H9 (cell line): ENCODE data around the gene LAGE3. TPM values are rescaled to one million over a fixed set of nuclear protein-coding genes. Genes with fewer than 3 reads are reported as not detected.

Experiments used
- DNase-seq: peaks from one replicate; pipeline ENCODE4 v3.0.0-alpha.2; 2017
- H2AFZ ChIP-seq: one replicate; pipeline ENCODE4 v1.6.1; 2013; ENCODE audit warnings: mild to moderate bottlenecking, low read length, control low read depth, moderate library complexity
- H2AK5ac ChIP-seq: 2 replicates; pipeline ENCODE4 v1.6.1; 2013; ENCODE audit warnings: low read length, control low read depth, mixed read lengths; ENCODE audit not compliant: insufficient read length
- H2BK120ac ChIP-seq: one replicate; pipeline ENCODE4 v1.6.1; 2013; ENCODE audit warnings: low read depth, mild to moderate bottlenecking, low read length, control low read depth, inconsistent platforms; ENCODE audit not compliant: poor library complexity, severe bottlenecking
- H2BK12ac ChIP-seq: 2 replicates; pipeline ENCODE4 v1.6.1; 2013; ENCODE audit warnings: low read length, control low read depth, mixed read lengths, low read depth; ENCODE audit not compliant: insufficient read length
- H2BK15ac ChIP-seq: 2 replicates; pipeline ENCODE4 v1.6.1; 2013; ENCODE audit warnings: low read depth, low read length, control low read depth
- H2BK20ac ChIP-seq: one replicate; pipeline ENCODE4 v1.6.1; 2013; ENCODE audit warnings: low read depth, mild to moderate bottlenecking, low read length, control low read depth, inconsistent platforms; ENCODE audit not compliant: poor library complexity, severe bottlenecking
- H2BK5ac ChIP-seq: 2 replicates; pipeline ENCODE4 v1.6.1; 2013; ENCODE audit warnings: low read length, control low read depth, mixed read lengths; ENCODE audit not compliant: insufficient read length
- H3K14ac ChIP-seq: 2 replicates; pipeline ENCODE4 v1.6.1; 2013; ENCODE audit warnings: low read length, control low read depth; ENCODE audit not compliant: insufficient read depth
- H3K18ac ChIP-seq: 2 replicates; pipeline ENCODE4 v1.6.1; 2013; ENCODE audit warnings: low read depth, mild to moderate bottlenecking, mixed read lengths, low read length, control low read depth; ENCODE audit not compliant: insufficient read length
- H3K23ac ChIP-seq: 2 replicates; pipeline ENCODE4 v1.6.1; 2013; ENCODE audit warnings: low read length, control low read depth, mixed read lengths, low read depth; ENCODE audit not compliant: insufficient read length
- H3K23me2 ChIP-seq: 2 replicates; pipeline ENCODE4 v1.6.1; 2013; ENCODE audit warnings: low read depth, mild to moderate bottlenecking, mixed read lengths, low read length, control low read depth; ENCODE audit not compliant: insufficient read length, poor library complexity, severe bottlenecking
- H3K27ac ChIP-seq: 2 replicates; pipeline ENCODE4 v1.5.1; 2013; ENCODE audit warnings: low read length, control low read depth, mixed read lengths, low read depth; ENCODE audit not compliant: insufficient read length
- H3K27me3 ChIP-seq: 2 replicates; pipeline ENCODE4 v1.6.1; 2013; ENCODE audit warnings: low read length, control low read depth, inconsistent platforms; ENCODE audit not compliant: insufficient read depth
- H3K4ac ChIP-seq: 2 replicates; pipeline ENCODE4 v1.6.1; 2013; ENCODE audit warnings: low read depth, mild to moderate bottlenecking, control low read depth, inconsistent platforms, low read length, moderate library complexity
- H3K4me1 ChIP-seq: 2 replicates; pipeline ENCODE4 v1.6.1; 2013; ENCODE audit warnings: low read length, control low read depth, inconsistent platforms; ENCODE audit not compliant: insufficient read depth
- H3K4me2 ChIP-seq: 2 replicates; pipeline ENCODE4 v1.6.1; 2013; ENCODE audit warnings: low read length, control low read depth, mixed read lengths; ENCODE audit not compliant: insufficient read length, insufficient read depth
- H3K56ac ChIP-seq: 2 replicates; pipeline ENCODE4 v1.6.1; 2013; ENCODE audit warnings: low read depth, mild to moderate bottlenecking, mixed read lengths, low read length, control low read depth; ENCODE audit not compliant: insufficient read length
- H3K79me1 ChIP-seq: 2 replicates; pipeline ENCODE4 v1.6.1; 2013; ENCODE audit warnings: low read depth, mild to moderate bottlenecking, moderate library complexity, low read length, control low read depth, inconsistent platforms; ENCODE audit not compliant: insufficient read depth, poor library complexity, severe bottlenecking
- H3K79me2 ChIP-seq: 2 replicates; pipeline ENCODE4 v1.6.1; 2013; ENCODE audit warnings: low read length, control low read depth, inconsistent platforms; ENCODE audit not compliant: insufficient read depth
- H3K9ac ChIP-seq: 2 replicates; pipeline ENCODE4 v1.6.1; 2013; ENCODE audit warnings: low read length, control low read depth, mixed read lengths; ENCODE audit not compliant: insufficient read length; ENCODE audit errors: extremely low read depth
- H3K9me3 ChIP-seq: one replicate; pipeline ENCODE4 v1.6.1; 2013; ENCODE audit warnings: low read depth, low read length, inconsistent platforms; ENCODE audit not compliant: control insufficient read depth
- H3T11ph ChIP-seq: one replicate; pipeline ENCODE4 v1.6.1; 2013; ENCODE audit warnings: mild to moderate bottlenecking, low read length, control low read depth, inconsistent platforms
- H4K20me1 ChIP-seq: one replicate; pipeline ENCODE4 v1.6.1; 2013; ENCODE audit not compliant: control insufficient read depth, insufficient read length, insufficient read depth
- H4K5ac ChIP-seq: 2 replicates; pipeline ENCODE4 v1.6.1; 2013; ENCODE audit warnings: low read depth, mild to moderate bottlenecking, mixed read lengths, low read length, control low read depth; ENCODE audit not compliant: insufficient read length
- H4K8ac ChIP-seq: replicated peaks from 2 replicates; pipeline ENCODE4 v1.6.1; 2013; ENCODE audit warnings: low read length, control low read depth, mixed read lengths, low read depth; ENCODE audit not compliant: insufficient read length
- H4K91ac ChIP-seq: 2 replicates; pipeline ENCODE4 v1.6.1; 2013; ENCODE audit warnings: low read depth, mild to moderate bottlenecking, moderate library complexity, mixed read lengths, low read length, control low read depth; ENCODE audit not compliant: insufficient read length
- H3K27ac Mint-ChIP-seq, 3 experiments: 2 replicates in 2 of 3; 3 replicates in 1 of 3; pipeline ENCODE4 v1.8.0; 2020 to 2021; ENCODE audit warnings: mixed read lengths in 3 of 3, mild to moderate bottlenecking in 1 of 3, moderate library complexity in 1 of 3
- H3K27me3 Mint-ChIP-seq: 2 replicates; pipeline ENCODE4 v1.8.0; 2021; ENCODE audit warnings: low read depth, mild to moderate bottlenecking, moderate library complexity, mixed read lengths
- H3K36me3 Mint-ChIP-seq, 3 experiments: 2 replicates in 2 of 3; 3 replicates in 1 of 3; pipeline ENCODE4 v1.8.0; 2020 to 2021; ENCODE audit warnings: low read depth in 3 of 3, mixed read lengths in 3 of 3; ENCODE audit not compliant: insufficient read depth in 1 of 3
- H3K4me1 Mint-ChIP-seq, 2 experiments: 2 replicates each; pipeline ENCODE4 v1.8.0; 2020; ENCODE audit warnings: mixed read lengths in 2 of 2
- H3K4me3 Mint-ChIP-seq, 2 experiments: 2 replicates in 1 of 2; 3 replicates in 1 of 2; pipeline ENCODE4 v1.8.0; 2020 to 2021; ENCODE audit warnings: mild to moderate bottlenecking in 2 of 2, mixed read lengths in 2 of 2, moderate library complexity in 1 of 2
- H3K9me3 Mint-ChIP-seq, 2 experiments: 2 replicates in 1 of 2; 3 replicates in 1 of 2; pipeline ENCODE4 v1.8.0; 2020; ENCODE audit warnings: mild to moderate bottlenecking in 2 of 2, mixed read lengths in 2 of 2, moderate library complexity in 1 of 2
- WGBS: extraction: QIAGEN DNeasy Blood & Tissue Kit; methylation state at CpG from one replicate; pipeline ENCODE4 v1.1.7; 2013; ENCODE audit warnings: missing lambda C conversion rate, low lambda C conversion rate, mixed read lengths; ENCODE audit not compliant: insufficient read length; ENCODE audit errors: extremely low coverage; 5-methylcytosine and 5-hydroxymethylcytosine counted together
- total RNA-seq: library from RNA; stranded (reverse); gene quantifications from 2 replicates; pipeline ENCODE4 v1.2.1, GENCODE V29; 2021
- TF ChIP-seq, protein P1 (sequence below): fragments of 200-600 bp; sonication (generic); conservative IDR thresholded peaks from 3 replicates; pipeline ENCODE4 v1.8.0; 2021; ENCODE audit warnings: antibody characterized with exemption, mild to moderate bottlenecking

The LAGE3 gene
- total RNA-seq, 1 experiment from 2014 or later, result 32.5 TPM

DNA sequence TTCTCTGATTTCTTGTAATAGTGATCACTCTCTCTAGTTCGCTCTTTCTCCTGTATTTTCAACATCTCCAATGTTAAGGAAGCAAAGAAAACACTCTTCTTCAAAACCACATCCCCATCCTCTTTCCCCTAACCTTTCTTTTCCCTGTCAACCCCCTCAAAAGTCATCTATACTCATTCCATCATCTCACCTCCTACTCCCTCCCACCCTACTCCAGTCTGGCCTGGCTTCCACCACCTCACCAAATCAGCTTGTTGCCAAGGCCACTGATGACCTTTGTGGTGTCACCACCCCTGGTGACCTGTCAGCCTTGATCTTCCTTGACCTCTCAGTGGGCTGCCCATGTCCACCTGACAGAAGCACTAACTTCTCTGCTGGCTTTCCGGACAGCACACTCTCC, 34.6 kb upstream of the LAGE3 start:
- Histone ChIP-seq H2BK15ac (no peak overlapping the region), H3K79me1 (no peaks in the 10 kb centered on the region), H3K4me1 (no peaks in the 10 kb centered on the region), H2BK20ac (no peak overlapping the region), H2BK12ac (no peak overlapping the region), H3K23ac (no peak overlapping the region), H4K8ac (no peak overlapping the region), H3K9me3 (peaks cover 25% of the 10 kb centered on the region), H3K27me3 (no peaks in the 10 kb centered on the region), H3K4ac (no peak overlapping the region), H2AFZ (no peak overlapping the region), H3K14ac (no peak overlapping the region), H3K18ac (no peak overlapping the region), H3K56ac (no peak overlapping the region), H3K79me2 (no peaks in the 10 kb centered on the region), H4K91ac (no peak overlapping the region), H3T11ph (no peak overlapping the region), H3K9ac (no peak overlapping the region), H3K23me2 (peaks cover 15% of the 10 kb centered on the region), H4K20me1 (no peaks in the 10 kb centered on the region), H3K27ac (no peak overlapping the region), H2BK5ac (no peak overlapping the region), H3K4me2 (no peak overlapping the region), H2AK5ac (no peak overlapping the region), H2BK120ac (no peak overlapping the region), H4K5ac (no peak overlapping the region)
- TF ChIP-seq, protein P1, sequence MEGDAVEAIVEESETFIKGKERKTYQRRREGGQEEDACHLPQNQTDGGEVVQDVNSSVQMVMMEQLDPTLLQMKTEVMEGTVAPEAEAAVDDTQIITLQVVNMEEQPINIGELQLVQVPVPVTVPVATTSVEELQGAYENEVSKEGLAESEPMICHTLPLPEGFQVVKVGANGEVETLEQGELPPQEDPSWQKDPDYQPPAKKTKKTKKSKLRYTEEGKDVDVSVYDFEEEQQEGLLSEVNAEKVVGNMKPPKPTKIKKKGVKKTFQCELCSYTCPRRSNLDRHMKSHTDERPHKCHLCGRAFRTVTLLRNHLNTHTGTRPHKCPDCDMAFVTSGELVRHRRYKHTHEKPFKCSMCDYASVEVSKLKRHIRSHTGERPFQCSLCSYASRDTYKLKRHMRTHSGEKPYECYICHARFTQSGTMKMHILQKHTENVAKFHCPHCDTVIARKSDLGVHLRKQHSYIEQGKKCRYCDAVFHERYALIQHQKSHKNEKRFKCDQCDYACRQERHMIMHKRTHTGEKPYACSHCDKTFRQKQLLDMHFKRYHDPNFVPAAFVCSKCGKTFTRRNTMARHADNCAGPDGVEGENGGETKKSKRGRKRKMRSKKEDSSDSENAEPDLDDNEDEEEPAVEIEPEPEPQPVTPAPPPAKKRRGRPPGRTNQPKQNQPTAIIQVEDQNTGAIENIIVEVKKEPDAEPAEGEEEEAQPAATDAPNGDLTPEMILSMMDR, result no peak
- no peak for DNase-seq
- no CpG with 5 or more reads among the region's 2 CpGs for WGBS
- Mint-ChIP-seq H3K27me3 (peaks cover 3% of the 10 kb centered on the region), H3K4me1 (peaks cover 14 to 17% of the 10 kb centered on the region in 2 experiments), H3K4me3 (no peak overlapping the region), H3K36me3 (peaks cover 16 to 25% (median 18%) of the 10 kb centered on the region in 3 experiments), H3K9me3 (peaks cover 55 to 63% of the 10 kb centered on the region in 2 experiments), H3K27ac (no peak overlapping the region; a peak in 1 of 7 replicates)
